HL-60 (cell line): Measurements from ENCODE around the gene NEURL2.

Source experiments
- DNase-seq, 2 experiments: peaks; one replicate each; pipeline ENCODE4 v3.0.0-alpha.2; 2010 to 2020; ENCODE audit warnings: low read depth in 1 of 2, low spot score in 1 of 2
- H3K27ac ChIP-seq: fragments of 250-450 bp; sonication (Bioruptor Pico); replicated peaks from 2 replicates; pipeline ENCODE4 v1.5.1; 2020; ENCODE audit warnings: mild to moderate bottlenecking, moderate library complexity
- H3K27me3 ChIP-seq: fragments of 250-450 bp; sonication (Bioruptor Pico); 2 replicates; pipeline ENCODE4 v1.5.1; 2021; ENCODE audit warnings: mild to moderate bottlenecking, moderate library complexity; ENCODE audit not compliant: insufficient read depth, poor library complexity, severe bottlenecking
- H3K4me3 ChIP-seq: replicated peaks from 2 replicates; pipeline ENCODE4 v1.5.1; 2011; ENCODE audit warnings: mild to moderate bottlenecking, control low read depth, low read length; ENCODE audit not compliant: insufficient read depth
- GABPA ChIP-seq: IDR thresholded peaks from 2 replicates; pipeline ENCODE4 v1.6.1; 2012; ENCODE audit warnings: low read depth
- POLR2AphosphoS5 ChIP-seq: IDR thresholded peaks from 2 replicates; pipeline ENCODE4 v1.6.1; 2012; ENCODE audit warnings: low read depth
- SPI1 ChIP-seq: IDR thresholded peaks from 2 replicates; pipeline ENCODE4 v1.6.1; 2012; ENCODE audit warnings: low read depth, mild to moderate bottlenecking, borderline replicate concordance
- TF ChIP-seq, protein P1 (sequence below): IDR thresholded peaks from one replicate; pipeline ENCODE4 v1.5.1; 2011; ENCODE audit warnings: low read length, control low read depth, inconsistent platforms; ENCODE audit not compliant: insufficient read depth
- TF ChIP-seq, protein P2 (sequence below): IDR thresholded peaks from 2 replicates; pipeline ENCODE4 v1.6.1; 2012; ENCODE audit warnings: low read depth; ENCODE audit not compliant: insufficient replicate concordance

The NEURL2 gene

DNA sequence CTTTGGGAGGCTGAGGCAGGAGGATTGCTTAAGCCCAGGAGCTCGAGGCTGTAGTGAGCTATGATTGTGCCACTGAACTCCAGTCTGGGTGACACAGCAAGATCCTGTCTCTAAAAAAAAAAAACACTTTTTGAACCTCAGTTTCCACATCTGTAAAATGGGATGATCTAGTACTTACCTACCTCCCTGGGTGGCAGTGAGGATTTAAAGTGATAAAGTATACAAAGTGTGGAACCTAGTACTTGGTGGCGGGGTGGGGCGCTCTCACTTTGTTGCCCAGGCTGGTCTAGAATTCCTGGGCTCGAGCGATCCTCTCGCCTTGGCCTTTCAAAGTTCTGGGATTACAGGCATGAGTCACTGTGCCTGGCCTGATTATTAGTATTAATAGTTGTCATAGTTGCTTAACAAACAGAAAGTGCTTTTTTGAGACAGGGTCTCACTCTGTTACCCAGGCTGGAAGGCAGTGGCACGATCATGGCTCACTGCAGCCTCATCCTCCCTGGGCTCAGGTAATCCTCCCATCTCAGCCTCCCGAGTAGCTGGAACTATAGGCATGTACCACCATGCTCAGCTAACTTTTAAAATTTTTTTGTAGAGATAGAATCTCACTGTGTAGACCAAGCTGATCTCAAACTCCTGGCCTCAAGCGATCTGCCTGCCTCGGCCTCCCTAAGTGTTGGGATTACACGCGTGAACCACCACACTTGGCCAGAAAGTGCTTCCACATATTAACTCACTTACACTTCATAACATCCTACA lies 27.9 kb upstream of the NEURL2 start:
- Histone ChIP-seq H3K4me3 (no peak overlapping the region), H3K27ac (no peak overlapping the region), H3K27me3 (no peaks in the 10 kb centered on the region)
- no peak for DNase-seq
- TF ChIP-seq, protein P1, sequence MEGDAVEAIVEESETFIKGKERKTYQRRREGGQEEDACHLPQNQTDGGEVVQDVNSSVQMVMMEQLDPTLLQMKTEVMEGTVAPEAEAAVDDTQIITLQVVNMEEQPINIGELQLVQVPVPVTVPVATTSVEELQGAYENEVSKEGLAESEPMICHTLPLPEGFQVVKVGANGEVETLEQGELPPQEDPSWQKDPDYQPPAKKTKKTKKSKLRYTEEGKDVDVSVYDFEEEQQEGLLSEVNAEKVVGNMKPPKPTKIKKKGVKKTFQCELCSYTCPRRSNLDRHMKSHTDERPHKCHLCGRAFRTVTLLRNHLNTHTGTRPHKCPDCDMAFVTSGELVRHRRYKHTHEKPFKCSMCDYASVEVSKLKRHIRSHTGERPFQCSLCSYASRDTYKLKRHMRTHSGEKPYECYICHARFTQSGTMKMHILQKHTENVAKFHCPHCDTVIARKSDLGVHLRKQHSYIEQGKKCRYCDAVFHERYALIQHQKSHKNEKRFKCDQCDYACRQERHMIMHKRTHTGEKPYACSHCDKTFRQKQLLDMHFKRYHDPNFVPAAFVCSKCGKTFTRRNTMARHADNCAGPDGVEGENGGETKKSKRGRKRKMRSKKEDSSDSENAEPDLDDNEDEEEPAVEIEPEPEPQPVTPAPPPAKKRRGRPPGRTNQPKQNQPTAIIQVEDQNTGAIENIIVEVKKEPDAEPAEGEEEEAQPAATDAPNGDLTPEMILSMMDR, result no peak
- TF ChIP-seq GABPA (no peak), POLR2AphosphoS5 (no peak), SPI1 (no peak)
- TF ChIP-seq, protein P2, sequence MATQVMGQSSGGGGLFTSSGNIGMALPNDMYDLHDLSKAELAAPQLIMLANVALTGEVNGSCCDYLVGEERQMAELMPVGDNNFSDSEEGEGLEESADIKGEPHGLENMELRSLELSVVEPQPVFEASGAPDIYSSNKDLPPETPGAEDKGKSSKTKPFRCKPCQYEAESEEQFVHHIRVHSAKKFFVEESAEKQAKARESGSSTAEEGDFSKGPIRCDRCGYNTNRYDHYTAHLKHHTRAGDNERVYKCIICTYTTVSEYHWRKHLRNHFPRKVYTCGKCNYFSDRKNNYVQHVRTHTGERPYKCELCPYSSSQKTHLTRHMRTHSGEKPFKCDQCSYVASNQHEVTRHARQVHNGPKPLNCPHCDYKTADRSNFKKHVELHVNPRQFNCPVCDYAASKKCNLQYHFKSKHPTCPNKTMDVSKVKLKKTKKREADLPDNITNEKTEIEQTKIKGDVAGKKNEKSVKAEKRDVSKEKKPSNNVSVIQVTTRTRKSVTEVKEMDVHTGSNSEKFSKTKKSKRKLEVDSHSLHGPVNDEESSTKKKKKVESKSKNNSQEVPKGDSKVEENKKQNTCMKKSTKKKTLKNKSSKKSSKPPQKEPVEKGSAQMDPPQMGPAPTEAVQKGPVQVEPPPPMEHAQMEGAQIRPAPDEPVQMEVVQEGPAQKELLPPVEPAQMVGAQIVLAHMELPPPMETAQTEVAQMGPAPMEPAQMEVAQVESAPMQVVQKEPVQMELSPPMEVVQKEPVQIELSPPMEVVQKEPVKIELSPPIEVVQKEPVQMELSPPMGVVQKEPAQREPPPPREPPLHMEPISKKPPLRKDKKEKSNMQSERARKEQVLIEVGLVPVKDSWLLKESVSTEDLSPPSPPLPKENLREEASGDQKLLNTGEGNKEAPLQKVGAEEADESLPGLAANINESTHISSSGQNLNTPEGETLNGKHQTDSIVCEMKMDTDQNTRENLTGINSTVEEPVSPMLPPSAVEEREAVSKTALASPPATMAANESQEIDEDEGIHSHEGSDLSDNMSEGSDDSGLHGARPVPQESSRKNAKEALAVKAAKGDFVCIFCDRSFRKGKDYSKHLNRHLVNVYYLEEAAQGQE, result no peak

DNA sequence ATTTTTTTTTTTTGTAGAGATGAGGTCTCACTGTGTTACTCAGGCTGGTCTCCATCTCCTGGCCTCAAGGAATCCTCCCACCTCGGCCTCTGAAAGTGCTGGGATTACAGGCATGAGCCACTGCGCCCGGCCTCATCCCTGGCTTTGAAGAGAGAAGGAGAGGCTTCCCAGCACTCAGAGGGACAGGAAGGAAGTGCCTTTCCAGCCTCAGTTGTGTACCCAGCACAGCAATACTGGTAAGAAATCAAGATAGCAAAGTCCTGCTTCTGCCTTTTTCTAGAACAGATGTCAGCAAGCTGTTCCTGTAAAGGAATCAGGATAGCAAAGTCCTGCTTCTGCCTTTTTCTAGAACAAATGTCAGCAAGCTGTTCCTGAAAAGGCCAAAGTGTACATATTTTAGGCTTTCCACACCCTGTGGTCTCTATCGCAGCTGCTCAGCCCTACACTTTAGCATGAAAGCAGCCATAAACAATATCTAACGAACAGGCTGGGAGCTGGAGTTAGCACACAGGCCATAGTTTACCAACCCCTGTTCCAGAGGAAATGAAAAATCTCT lies 27.3 kb upstream of the NEURL2 start:
- TF ChIP-seq, protein P2, result no peak
- TF ChIP-seq, protein P1, result no peak
- no peak for TF ChIP-seq GABPA
- no peak for TF ChIP-seq POLR2AphosphoS5
- no peak for TF ChIP-seq SPI1
- H3K4me3 ChIP-seq, result no peak overlapping the region
- no peaks in the 10 kb centered on the region for H3K27me3 ChIP-seq
- no peak overlapping the region for H3K27ac ChIP-seq
- no peak for DNase-seq

DNA sequence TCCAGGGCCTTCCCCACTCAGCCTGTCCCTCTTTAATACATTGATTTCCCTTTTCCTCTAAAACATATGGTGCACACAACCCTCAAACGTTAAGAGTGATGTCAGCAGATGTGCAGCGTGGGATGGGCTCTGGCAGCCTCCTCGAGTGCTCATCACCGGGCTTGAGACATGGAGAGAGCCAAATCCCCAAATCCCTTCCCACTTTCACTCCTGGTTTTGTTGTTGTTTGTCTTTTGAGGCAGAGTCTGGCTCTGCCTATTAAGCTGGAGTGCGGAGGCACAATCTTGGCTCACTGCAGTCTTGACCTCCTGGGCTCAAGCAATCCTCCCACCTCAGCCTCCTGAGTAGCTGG lies 26.8 kb upstream of the NEURL2 start:
- H3K27me3 ChIP-seq, result no peaks in the 10 kb centered on the region
- TF ChIP-seq, protein P1, result no peak
- TF ChIP-seq, protein P2, result no peak
- TF ChIP-seq GABPA (no peak), SPI1 (no peak), POLR2AphosphoS5 (no peak)
- no peak overlapping the region for H3K4me3 ChIP-seq
- no peak for DNase-seq
- no peak overlapping the region for H3K27ac ChIP-seq
